ENCODE data around the gene RAD51D.

GRCh38 chr17:35142467-35142796 is 22.8 kb upstream of the RAD51D start:
- TF ChIP-seq YY1 (IDR thresholded peaks at IDR 0.05; ENCODE audit: insufficient read depth, insufficient read length) (no peak), ZNF274 (IDR thresholded peaks at IDR 0.05; ENCODE audit: low read depth, low read length) (no peak), SUZ12 (IDR thresholded peaks at IDR 0.05; ENCODE audit: extremely low read depth, insufficient read depth, insufficient read length) (no peak)
